H1 (cell line): ENCODE results near the gene PCCA. TPM values are rescaled to one million over a fixed set of nuclear protein-coding genes. Genes with fewer than 3 reads are reported as not detected.

Source experiments
- CTCF ChIA-PET: fragments of 300-600 bp; sonication (Branson Sonifier 250); formaldehyde crosslinking; loops from one replicate; lab custom pipeline; 2021; ENCODE audit not compliant: partially characterized antibody; lab: Charles Lee
- POLR2A ChIA-PET: fragments of 300-600 bp; sonication (Branson Sonifier 250); formaldehyde crosslinking; loops from one replicate; lab custom pipeline; 2021; ENCODE audit warnings: inconsistent platforms; ENCODE audit not compliant: partially characterized antibody; lab: Charles Lee
- DNase-seq, 2 experiments: peaks; one replicate each; pipeline versions ENCODE4 v3.0.0 to v3.0.0-alpha.2; 2010 to 2022; ENCODE audit warnings: low spot score in 2 of 2, low read depth in 1 of 2, mixed read lengths in 1 of 2
- FAIRE-seq: peaks from 2 replicates; lab custom pipeline; 2011; peaks lifted over from hg19 to GRCh38; lab: Jason Lieb, UNC
- H2AFZ ChIP-seq: 2 replicates; pipeline ENCODE4 v1.8.1; 2012; ENCODE audit warnings: low read length, inconsistent platforms
- H2AK5ac ChIP-seq: 2 replicates; pipeline ENCODE4 v1.6.1; 2013; ENCODE audit warnings: low read depth, low read length
- H2BK120ac ChIP-seq: replicated peaks from 2 replicates; pipeline ENCODE3; 2013; ENCODE audit warnings: low read depth, low read length, inconsistent platforms
- H2BK12ac ChIP-seq: 2 replicates; pipeline ENCODE4 v1.6.1; 2013; ENCODE audit warnings: low read depth, low read length
- H2BK15ac ChIP-seq: 2 replicates; pipeline ENCODE4 v1.6.1; 2013; ENCODE audit warnings: low read length
- H2BK20ac ChIP-seq: 2 replicates; pipeline ENCODE4 v1.6.1; 2013; ENCODE audit warnings: low read length
- H2BK5ac ChIP-seq: 2 replicates; pipeline ENCODE4 v1.6.1; 2013; ENCODE audit warnings: low read depth, low read length
- H3K14ac ChIP-seq: 2 replicates; pipeline ENCODE4 v1.6.1; 2013; ENCODE audit warnings: inconsistent platforms; ENCODE audit not compliant: insufficient read length
- H3K18ac ChIP-seq: 2 replicates; pipeline ENCODE4 v1.6.1; 2013; ENCODE audit warnings: low read length; ENCODE audit errors: extremely low read depth
- H3K23ac ChIP-seq: 2 replicates; pipeline ENCODE4 v1.6.1; 2013; ENCODE audit warnings: inconsistent platforms; ENCODE audit not compliant: insufficient read length
- H3K23me2 ChIP-seq: 2 replicates; pipeline ENCODE4 v1.6.1; 2013; ENCODE audit warnings: low read depth, low read length
- H3K27ac ChIP-seq: 2 replicates; pipeline ENCODE4 v1.6.1; 2011; ENCODE audit warnings: low read depth, low read length, inconsistent platforms
- H3K27me3 ChIP-seq, 4 experiments: replicated peaks in 1 of 4; 1 replicate in 1 of 4; 2 replicates in 3 of 4; pipeline versions ENCODE4 v1.6.1 to v1.8.1; 2011 to 2013; ENCODE audit warnings: low read length in 3 of 4, mild to moderate bottlenecking in 3 of 4, inconsistent platforms in 2 of 4, mixed read lengths in 2 of 4, moderate library complexity in 1 of 4; ENCODE audit not compliant: control insufficient read depth in 3 of 4, insufficient read depth in 3 of 4; ENCODE audit errors: extremely low read depth in 1 of 4
- H3K36me3 ChIP-seq, 4 experiments: 2 replicates each; pipeline versions ENCODE4 v1.6.1 to v1.8.1; 2011 to 2013; ENCODE audit warnings: mild to moderate bottlenecking in 4 of 4, low read length in 3 of 4, moderate library complexity in 2 of 4, control low read depth in 1 of 4, inconsistent platforms in 1 of 4; ENCODE audit not compliant: insufficient read depth in 4 of 4, control insufficient read depth in 2 of 4
- H3K4ac ChIP-seq: replicated peaks from 2 replicates; pipeline ENCODE3; 2013; ENCODE audit warnings: low read length, low read depth, mixed read lengths, inconsistent platforms; ENCODE audit not compliant: insufficient read length
- H3K4me1 ChIP-seq, 4 experiments: replicated peaks in 1 of 4; 1 replicate in 1 of 4; 2 replicates in 3 of 4; pipeline versions ENCODE4 v1.6.1 to v1.8.1; 2011 to 2013; ENCODE audit warnings: low read length in 3 of 4, inconsistent platforms in 2 of 4, mixed read lengths in 1 of 4; ENCODE audit not compliant: insufficient read depth in 4 of 4, control insufficient read depth in 3 of 4
- H3K4me2 ChIP-seq, 2 experiments: 2 replicates each; pipeline versions ENCODE4 v1.6.1 to v1.8.1; 2011 to 2013; ENCODE audit warnings: low read depth in 2 of 2, low read length in 2 of 2, control low read depth in 1 of 2, inconsistent platforms in 1 of 2, mild to moderate bottlenecking in 1 of 2; ENCODE audit not compliant: insufficient read depth in 1 of 2
- H3K4me3 ChIP-seq, 4 experiments: fragments of 200-600, 300-600 bp in 1 of 4; sonication (generic), shearing (Covaris generic), sonication (Bioruptor Twin) in 1 of 4; 2 replicates each; pipeline versions ENCODE4 v1.5.1 to v1.8.1; 2011 to 2016; ENCODE audit warnings: low read length in 4 of 4, low read depth in 3 of 4, control low read depth in 2 of 4, inconsistent platforms in 2 of 4, mild to moderate bottlenecking in 2 of 4, mixed read lengths in 1 of 4, moderate library complexity in 1 of 4; ENCODE audit not compliant: insufficient read depth in 2 of 4; ENCODE audit errors: extremely low read depth in 1 of 4
- H3K56ac ChIP-seq: replicated peaks from 2 replicates; pipeline ENCODE3; 2013; ENCODE audit warnings: low read depth, mild to moderate bottlenecking, mixed read lengths, low read length, inconsistent platforms; ENCODE audit not compliant: insufficient read length
- H3K79me1 ChIP-seq: 2 replicates; pipeline ENCODE4 v1.6.1; 2013; ENCODE audit warnings: low read depth, low read length, control low read depth
- H3K79me2 ChIP-seq, 2 experiments: 2 replicates each; pipeline versions ENCODE4 v1.6.1 to v1.8.1; 2012 to 2013; ENCODE audit warnings: low read length in 2 of 2, mild to moderate bottlenecking in 2 of 2, inconsistent platforms in 1 of 2; ENCODE audit not compliant: insufficient read depth in 2 of 2, control insufficient read depth in 1 of 2
- H3K9ac ChIP-seq, 4 experiments: replicated peaks in 1 of 4; 1 replicate in 1 of 4; 2 replicates in 3 of 4; pipeline versions ENCODE4 v1.6.1 to v1.8.1; 2011 to 2013; ENCODE audit warnings: low read depth in 3 of 4, low read length in 3 of 4, control low read depth in 2 of 4, mild to moderate bottlenecking in 2 of 4, moderate library complexity in 2 of 4, inconsistent platforms in 1 of 4; ENCODE audit errors: extremely low read depth in 1 of 4
- H3K9me3 ChIP-seq, 2 experiments: 2 replicates each; pipeline versions ENCODE4 v1.6.1 to v1.8.1; 2012 to 2013; ENCODE audit warnings: mild to moderate bottlenecking in 2 of 2, moderate library complexity in 2 of 2, control low read depth in 1 of 2, inconsistent platforms in 1 of 2, low read depth in 1 of 2, low read length in 1 of 2, mixed read lengths in 1 of 2; ENCODE audit not compliant: insufficient read depth in 2 of 2
- H4K20me1 ChIP-seq, 2 experiments: replicated peaks in 1 of 2; 2 replicates each; pipeline versions ENCODE3 to v1.8.1; 2011 to 2013; ENCODE audit warnings: inconsistent platforms in 2 of 2, low read length in 2 of 2, mild to moderate bottlenecking in 1 of 2; ENCODE audit not compliant: insufficient read depth in 2 of 2, control insufficient read depth in 1 of 2
- H4K5ac ChIP-seq: 2 replicates; pipeline ENCODE4 v1.6.1; 2013; ENCODE audit warnings: low read length, low read depth, mixed read lengths, inconsistent platforms; ENCODE audit not compliant: insufficient read length
- H4K8ac ChIP-seq: 2 replicates; pipeline ENCODE4 v1.8.0; 2013; ENCODE audit warnings: mild to moderate bottlenecking, moderate library complexity, low read length, inconsistent platforms; ENCODE audit not compliant: insufficient read depth; ENCODE audit errors: extremely low read depth
- H4K91ac ChIP-seq: replicated peaks from 2 replicates; pipeline ENCODE3; 2013; ENCODE audit warnings: low read length, mixed read lengths, inconsistent platforms; ENCODE audit not compliant: insufficient read length
- CREB1 ChIP-seq: IDR thresholded peaks from 2 replicates; pipeline ENCODE4 v1.6.1; 2012; ENCODE audit warnings: inconsistent platforms
- EGR1 ChIP-seq: IDR thresholded peaks from 2 replicates; pipeline ENCODE4 v1.6.1; 2011; ENCODE audit warnings: low read depth, low read length, borderline replicate concordance
- EP300 ChIP-seq, 2 experiments: IDR thresholded peaks; 1 replicate in 1 of 2; 2 replicates in 1 of 2; pipeline ENCODE4 v1.6.1; 2011 to 2012; ENCODE audit warnings: low read depth in 2 of 2, low read length in 2 of 2, mild to moderate bottlenecking in 2 of 2, borderline replicate concordance in 1 of 2, inconsistent platforms in 1 of 2, moderate library complexity in 1 of 2
- GABPA ChIP-seq: IDR thresholded peaks from 2 replicates; pipeline ENCODE4 v1.6.1; 2011; ENCODE audit warnings: mild to moderate bottlenecking, low read length, moderate library complexity, borderline replicate concordance; ENCODE audit not compliant: insufficient read depth
- HDAC6 ChIP-seq: IDR thresholded peaks from one replicate; pipeline ENCODE4 v1.7.1; 2012; ENCODE audit warnings: low read depth, mild to moderate bottlenecking, inconsistent platforms, low read length, moderate library complexity
- KDM4A ChIP-seq: IDR thresholded peaks from one replicate; pipeline ENCODE4 v1.7.1; 2012; ENCODE audit warnings: low read depth, mild to moderate bottlenecking, moderate library complexity, low read length, inconsistent platforms; ENCODE audit not compliant: severe bottlenecking
- RNF2 ChIP-seq: fragments of 200-900, 300-1000 bp; sonication (generic); IDR thresholded peaks from 2 replicates; pipeline ENCODE4 v1.7.1; 2016; ENCODE audit warnings: borderline replicate concordance, low read depth, mild to moderate bottlenecking, antibody characterized with exemption, low read length; ENCODE audit not compliant: poor library complexity, severe bottlenecking; ENCODE audit errors: missing control alignments
- RXRA ChIP-seq: IDR thresholded peaks from 2 replicates; pipeline ENCODE4 v1.6.1; 2011; ENCODE audit warnings: low read depth, mild to moderate bottlenecking, low read length, moderate library complexity; ENCODE audit not compliant: insufficient read depth
- TBP ChIP-seq: IDR thresholded peaks from 2 replicates; pipeline ENCODE4 v1.6.1; 2011; ENCODE audit warnings: low read depth, low read length, improper control_type of control experiment
- YY1 ChIP-seq: IDR thresholded peaks from 2 replicates; pipeline ENCODE4 v1.6.1; 2011; ENCODE audit warnings: low read depth, mild to moderate bottlenecking, low read length
- WGBS, 2 experiments: shearing (Covaris generic) in 1 of 2; methylation state at CpG; one replicate each; pipeline versions ENCODE4 v1.1.6 to v1.1.7; 2013 to 2015; ENCODE audit warnings: low lambda C conversion rate in 2 of 2, mixed read lengths in 2 of 2, inconsistent platforms in 1 of 2, low coverage in 1 of 2, missing lambda C conversion rate in 1 of 2; ENCODE audit not compliant: insufficient replicate concordance in 2 of 2, insufficient coverage in 1 of 2, insufficient read length in 1 of 2; ENCODE audit errors: extremely low coverage in 1 of 2, missing lambda C conversion rate in 1 of 2; 5-methylcytosine and 5-hydroxymethylcytosine counted together
- polyA plus RNA-seq, 7 experiments: library from polyadenylated mRNA; depleted of rRNA in 3 of 7; stranded (reverse) in 5 of 7; unstranded in 2 of 7; fragments of >200 nt in 5 of 7; fragments of 200-250 nt in 2 of 7; gene quantifications; 1 replicate in 5 of 7; 2 replicates in 1 of 7; 4 replicates in 1 of 7; pipeline versions ENCODE4 v1.2.1 to v1.2.3, GENCODE V29; 2011 to 2013; ENCODE audit warnings: missing spikeins in 2 of 7, mixed read lengths in 2 of 7
- total RNA-seq: library from RNA; stranded (reverse); fragmentation: NEBNext Ultra II Directional; extraction: Animal tissue kit (Norgen Biotek cat#: 25700); gene quantifications from 2 replicates; pipeline ENCODE4 v1.2.1, GENCODE V29; 2021

PCCA gene
- total and polyA plus RNA-seq, 2 of the 8 experiments (the other 6 are each of a cell fraction or from before 2014, with no cell fraction given), result 18.4 to 49.8 TPM

GRCh38 chr13:100349594-100349993, 260.7 kb downstream of the PCCA start:
- CTCF ChIA-PET, result no interaction called here
- Histone ChIP-seq H3K18ac (no peak overlapping the region), H3K4me2 (no peak overlapping the region), H3K9ac (no peak overlapping the region), H2BK20ac (no peak overlapping the region), H3K27me3 (no peaks in the 10 kb centered on the region), H2BK12ac (no peak overlapping the region), H3K14ac (no peak overlapping the region), H3K23ac (no peak overlapping the region), H3K56ac (no peak overlapping the region), H3K36me3 (peaks cover 0 to 7% (median 0%) of the 10 kb centered on the region in 4 experiments; a peak in 4 of 8 replicates), H2BK15ac (no peak overlapping the region), H4K91ac (no peak overlapping the region), H3K9me3 (no peaks in the 10 kb centered on the region), H3K4me1 (peaks cover 0 to 3% (median 0%) of the 10 kb centered on the region in 4 experiments; a peak in 1 of 7 replicates), H3K79me2 (no peaks in the 10 kb centered on the region), H2AK5ac (no peak overlapping the region), H3K23me2 (no peaks in the 10 kb centered on the region), H3K4me3 (no peak overlapping the region), H2AFZ (no peak overlapping the region), H4K20me1 (peaks cover 0 to 1% of the 10 kb centered on the region in 2 experiments), H3K4ac (no peak overlapping the region), H2BK5ac (no peak overlapping the region), H3K27ac (no peak overlapping the region), H4K8ac (no peak overlapping the region), H3K79me1 (no peaks in the 10 kb centered on the region), H2BK120ac (no peak overlapping the region), H4K5ac (no peak overlapping the region)
- POLR2A ChIA-PET, result no interaction called here
- TF ChIP-seq EP300 (IDR thresholded peaks at IDR 0.05; ENCODE audit: borderline replicate concordance in 1 of 2, low read depth in 2 of 2, low read length in 2 of 2), result no peak
- no peak for TF ChIP-seq YY1
- TF ChIP-seq HDAC6, result no peak
- no peak for TF ChIP-seq TBP
- no peak for TF ChIP-seq GABPA
- TF ChIP-seq RXRA, result no peak
- no peak for TF ChIP-seq RNF2
- TF ChIP-seq KDM4A, result no peak
- TF ChIP-seq EGR1, result no peak
- TF ChIP-seq CREB1, result no peak
- no peak for DNase-seq
- 79% methylated on average over 3 of the region's 3 CpGs; no CpG with 5 or more reads in 1 of the 2 experiments for WGBS, 2 experiments
- no peak for FAIRE-seq
